Measurements from ENCODE around the gene BMI1.

DNA sequence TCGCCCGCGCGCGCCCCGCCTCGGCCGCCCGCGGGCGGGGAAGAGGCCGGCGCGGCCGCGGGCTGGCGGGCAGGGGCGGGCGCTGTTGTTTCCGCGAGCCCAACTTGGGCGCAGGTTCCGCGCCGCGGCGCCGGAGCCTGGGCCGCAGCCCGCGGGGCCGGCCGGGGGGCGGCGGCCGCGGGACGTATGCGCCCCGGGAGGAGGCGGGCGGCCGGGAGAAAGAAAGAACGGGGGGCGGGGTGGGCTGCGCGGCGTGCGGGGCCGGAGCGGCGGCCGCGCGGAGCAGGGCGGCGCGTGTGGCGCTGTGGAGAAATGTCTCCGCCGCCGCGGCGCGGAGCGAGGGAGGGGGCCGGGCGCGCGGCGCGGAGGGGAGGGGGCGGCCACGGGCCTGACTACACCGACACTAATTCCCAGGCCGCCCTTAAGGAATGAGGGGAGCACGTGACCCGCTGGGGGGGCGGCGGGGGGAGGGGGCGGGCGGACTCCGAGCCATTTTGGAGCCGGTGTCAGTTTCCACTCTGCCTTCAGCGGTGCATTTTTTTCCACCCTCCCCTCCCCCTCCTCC lies at the start of gene BMI1:
- TF ChIP-seq, protein P1, sequence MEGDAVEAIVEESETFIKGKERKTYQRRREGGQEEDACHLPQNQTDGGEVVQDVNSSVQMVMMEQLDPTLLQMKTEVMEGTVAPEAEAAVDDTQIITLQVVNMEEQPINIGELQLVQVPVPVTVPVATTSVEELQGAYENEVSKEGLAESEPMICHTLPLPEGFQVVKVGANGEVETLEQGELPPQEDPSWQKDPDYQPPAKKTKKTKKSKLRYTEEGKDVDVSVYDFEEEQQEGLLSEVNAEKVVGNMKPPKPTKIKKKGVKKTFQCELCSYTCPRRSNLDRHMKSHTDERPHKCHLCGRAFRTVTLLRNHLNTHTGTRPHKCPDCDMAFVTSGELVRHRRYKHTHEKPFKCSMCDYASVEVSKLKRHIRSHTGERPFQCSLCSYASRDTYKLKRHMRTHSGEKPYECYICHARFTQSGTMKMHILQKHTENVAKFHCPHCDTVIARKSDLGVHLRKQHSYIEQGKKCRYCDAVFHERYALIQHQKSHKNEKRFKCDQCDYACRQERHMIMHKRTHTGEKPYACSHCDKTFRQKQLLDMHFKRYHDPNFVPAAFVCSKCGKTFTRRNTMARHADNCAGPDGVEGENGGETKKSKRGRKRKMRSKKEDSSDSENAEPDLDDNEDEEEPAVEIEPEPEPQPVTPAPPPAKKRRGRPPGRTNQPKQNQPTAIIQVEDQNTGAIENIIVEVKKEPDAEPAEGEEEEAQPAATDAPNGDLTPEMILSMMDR (IDR thresholded peaks at IDR 0.05), result no peak
- no peak for TF ChIP-seq POLR2A (IDR thresholded peaks at IDR 0.05)
